PC-3 (cell line): Measurements from ENCODE around the gene PRTFDC1.

Experiments
- EZH2 ChIP-seq: fragments of 300-600 bp; sonication (generic); IDR thresholded peaks from one replicate; pipeline ENCODE4 v1.6.1; 2017; ENCODE audit warnings: antibody characterized with exemption, mild to moderate bottlenecking, low read length; ENCODE audit not compliant: unreplicated experiment
- TF ChIP-seq, protein P1 (sequence below): fragments of 300-600 bp; sonication (generic); conservative IDR thresholded peaks from 2 replicates; pipeline ENCODE4 v1.5.1; 2017; ENCODE audit warnings: antibody characterized with exemption, low read depth, mild to moderate bottlenecking, low read length

DNA sequence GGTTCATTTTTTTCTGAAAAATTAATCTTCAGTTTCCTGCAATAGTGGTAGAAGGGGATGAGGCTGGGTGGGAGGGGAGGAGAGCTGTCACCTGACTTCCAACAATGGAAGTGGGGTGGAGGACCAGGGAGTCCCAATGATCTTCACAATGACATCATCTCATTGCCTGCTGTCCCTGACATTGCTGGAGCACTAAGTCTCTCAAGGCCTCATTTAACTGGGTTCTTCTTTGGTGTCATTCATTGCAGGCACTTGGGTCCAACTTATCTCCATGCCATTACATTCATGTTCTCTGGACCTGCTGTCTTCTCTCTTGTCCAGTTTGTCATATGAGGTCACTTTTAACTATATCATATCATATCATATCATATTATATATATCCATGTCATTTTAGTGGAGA is 34.4 kb downstream of the PRTFDC1 start:
- TF ChIP-seq, protein P1, sequence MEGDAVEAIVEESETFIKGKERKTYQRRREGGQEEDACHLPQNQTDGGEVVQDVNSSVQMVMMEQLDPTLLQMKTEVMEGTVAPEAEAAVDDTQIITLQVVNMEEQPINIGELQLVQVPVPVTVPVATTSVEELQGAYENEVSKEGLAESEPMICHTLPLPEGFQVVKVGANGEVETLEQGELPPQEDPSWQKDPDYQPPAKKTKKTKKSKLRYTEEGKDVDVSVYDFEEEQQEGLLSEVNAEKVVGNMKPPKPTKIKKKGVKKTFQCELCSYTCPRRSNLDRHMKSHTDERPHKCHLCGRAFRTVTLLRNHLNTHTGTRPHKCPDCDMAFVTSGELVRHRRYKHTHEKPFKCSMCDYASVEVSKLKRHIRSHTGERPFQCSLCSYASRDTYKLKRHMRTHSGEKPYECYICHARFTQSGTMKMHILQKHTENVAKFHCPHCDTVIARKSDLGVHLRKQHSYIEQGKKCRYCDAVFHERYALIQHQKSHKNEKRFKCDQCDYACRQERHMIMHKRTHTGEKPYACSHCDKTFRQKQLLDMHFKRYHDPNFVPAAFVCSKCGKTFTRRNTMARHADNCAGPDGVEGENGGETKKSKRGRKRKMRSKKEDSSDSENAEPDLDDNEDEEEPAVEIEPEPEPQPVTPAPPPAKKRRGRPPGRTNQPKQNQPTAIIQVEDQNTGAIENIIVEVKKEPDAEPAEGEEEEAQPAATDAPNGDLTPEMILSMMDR, result no peak
- no peak for TF ChIP-seq EZH2
